HepG2 (cell line): ENCODE measurements around the gene SLC6A7.

Experiments used
- ATM ChIP-seq: fragments of 450-650 bp; IDR thresholded peaks from 2 replicates; pipeline ENCODE4 v1.7.1; 2017; ENCODE audit warnings: mild to moderate bottlenecking, borderline replicate concordance
- BHLHE40 ChIP-seq: IDR thresholded peaks from 2 replicates; pipeline ENCODE4 v1.6.1; 2011; ENCODE audit warnings: low read length, improper control_type of control experiment
- BRF2 ChIP-seq: sonication (generic); formaldehyde crosslinking; IDR thresholded peaks from 2 replicates; pipeline ENCODE4 v1.8.1; 2022; ENCODE audit warnings: mild to moderate bottlenecking, missing genetic modification reagents
- CHD2 ChIP-seq: IDR thresholded peaks from 2 replicates; pipeline ENCODE4 v1.6.1; 2011; ENCODE audit warnings: low read depth, low read length, improper control_type of control experiment
- FOXP4 ChIP-seq: sonication (generic); formaldehyde crosslinking; IDR thresholded peaks from 2 replicates; pipeline ENCODE4 v1.4.0; 2020; ENCODE audit warnings: missing genetic modification reagents
- POLR2A ChIP-seq, 2 experiments: IDR thresholded peaks; 2 replicates each; pipeline ENCODE4 v1.6.1; 2011; ENCODE audit warnings: low read depth in 2 of 2, low read length in 2 of 2, mild to moderate bottlenecking in 1 of 2, moderate library complexity in 1 of 2; ENCODE audit not compliant: insufficient read depth in 1 of 2
- ZNF263 ChIP-seq: sonication (generic); formaldehyde crosslinking; IDR thresholded peaks from 2 replicates; pipeline ENCODE4 v1.4.0; 2020; ENCODE audit warnings: missing genetic modification reagents
- TF ChIP-seq, protein P1 (sequence below), 2 experiments: IDR thresholded peaks; 2 replicates each; pipeline ENCODE4 v1.6.1; 2011 to 2012; ENCODE audit warnings: low read length in 2 of 2, borderline replicate concordance in 1 of 2, low read depth in 1 of 2, mild to moderate bottlenecking in 1 of 2, moderate library complexity in 1 of 2
- TF ChIP-seq, protein P2 (sequence below): sonication (generic); IDR thresholded peaks from 2 replicates; pipeline ENCODE4 v1.6.1; 2016; ENCODE audit warnings: low read depth, borderline replicate concordance
- TF ChIP-seq, protein P3 (sequence below): sonication (generic); formaldehyde crosslinking; IDR thresholded peaks from 2 replicates; pipeline ENCODE4 v1.5.0; 2020; ENCODE audit warnings: mild to moderate bottlenecking, missing genetic modification reagents, moderate library complexity

DNA sequence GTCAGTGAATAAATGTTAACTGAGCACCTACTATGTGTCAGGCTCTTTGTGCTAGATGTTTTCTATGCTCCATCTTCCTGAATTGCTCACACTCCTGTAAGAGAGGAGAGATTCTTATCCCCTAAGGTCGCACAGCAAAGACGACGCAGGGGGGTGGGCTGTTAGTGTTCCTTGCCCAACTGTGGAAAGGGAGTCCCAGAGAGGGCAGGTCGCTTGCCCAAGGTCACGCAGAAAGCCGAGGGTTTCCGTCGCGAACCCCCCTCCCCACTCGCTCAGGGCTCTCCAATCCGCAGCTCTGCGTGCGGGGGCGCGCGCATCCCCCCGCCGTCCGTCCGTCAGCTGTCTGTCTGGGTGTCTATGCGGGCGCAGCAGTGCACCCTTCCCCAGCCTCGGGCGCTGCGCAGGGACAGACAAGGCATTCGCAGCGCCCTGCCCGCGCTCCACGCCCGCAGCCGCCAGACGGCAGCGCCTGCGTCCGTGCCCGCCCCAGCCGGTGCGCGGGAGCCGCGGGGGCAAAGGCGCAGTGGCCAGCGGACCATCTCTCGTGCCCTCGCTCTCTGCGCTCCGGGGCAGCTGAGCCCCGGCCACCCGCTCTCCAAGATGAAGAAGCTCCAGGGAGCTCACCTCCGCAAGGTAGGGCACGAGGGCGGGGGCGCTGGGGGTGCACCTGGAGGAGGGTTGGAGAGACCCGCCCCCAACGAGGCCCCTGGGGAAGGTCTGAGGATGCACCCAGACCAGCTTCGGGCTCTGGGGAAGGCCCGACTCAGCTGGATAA lies at the start of gene SLC6A7:
- TF ChIP-seq, protein P1, sequence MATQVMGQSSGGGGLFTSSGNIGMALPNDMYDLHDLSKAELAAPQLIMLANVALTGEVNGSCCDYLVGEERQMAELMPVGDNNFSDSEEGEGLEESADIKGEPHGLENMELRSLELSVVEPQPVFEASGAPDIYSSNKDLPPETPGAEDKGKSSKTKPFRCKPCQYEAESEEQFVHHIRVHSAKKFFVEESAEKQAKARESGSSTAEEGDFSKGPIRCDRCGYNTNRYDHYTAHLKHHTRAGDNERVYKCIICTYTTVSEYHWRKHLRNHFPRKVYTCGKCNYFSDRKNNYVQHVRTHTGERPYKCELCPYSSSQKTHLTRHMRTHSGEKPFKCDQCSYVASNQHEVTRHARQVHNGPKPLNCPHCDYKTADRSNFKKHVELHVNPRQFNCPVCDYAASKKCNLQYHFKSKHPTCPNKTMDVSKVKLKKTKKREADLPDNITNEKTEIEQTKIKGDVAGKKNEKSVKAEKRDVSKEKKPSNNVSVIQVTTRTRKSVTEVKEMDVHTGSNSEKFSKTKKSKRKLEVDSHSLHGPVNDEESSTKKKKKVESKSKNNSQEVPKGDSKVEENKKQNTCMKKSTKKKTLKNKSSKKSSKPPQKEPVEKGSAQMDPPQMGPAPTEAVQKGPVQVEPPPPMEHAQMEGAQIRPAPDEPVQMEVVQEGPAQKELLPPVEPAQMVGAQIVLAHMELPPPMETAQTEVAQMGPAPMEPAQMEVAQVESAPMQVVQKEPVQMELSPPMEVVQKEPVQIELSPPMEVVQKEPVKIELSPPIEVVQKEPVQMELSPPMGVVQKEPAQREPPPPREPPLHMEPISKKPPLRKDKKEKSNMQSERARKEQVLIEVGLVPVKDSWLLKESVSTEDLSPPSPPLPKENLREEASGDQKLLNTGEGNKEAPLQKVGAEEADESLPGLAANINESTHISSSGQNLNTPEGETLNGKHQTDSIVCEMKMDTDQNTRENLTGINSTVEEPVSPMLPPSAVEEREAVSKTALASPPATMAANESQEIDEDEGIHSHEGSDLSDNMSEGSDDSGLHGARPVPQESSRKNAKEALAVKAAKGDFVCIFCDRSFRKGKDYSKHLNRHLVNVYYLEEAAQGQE (IDR thresholded peaks at IDR 0.05; ENCODE audit: borderline replicate concordance in 1 of 2, low read depth in 1 of 2, low read length in 2 of 2), result no peak
- TF ChIP-seq POLR2A (IDR thresholded peaks at IDR 0.05; ENCODE audit: insufficient read depth in 1 of 2, low read depth in 2 of 2, low read length in 2 of 2), result no peak
- no peak for TF ChIP-seq BHLHE40
- no peak for TF ChIP-seq ZNF263 (CRISPR knock-in tag)
- no peak for TF ChIP-seq BRF2
- TF ChIP-seq, protein P2, sequence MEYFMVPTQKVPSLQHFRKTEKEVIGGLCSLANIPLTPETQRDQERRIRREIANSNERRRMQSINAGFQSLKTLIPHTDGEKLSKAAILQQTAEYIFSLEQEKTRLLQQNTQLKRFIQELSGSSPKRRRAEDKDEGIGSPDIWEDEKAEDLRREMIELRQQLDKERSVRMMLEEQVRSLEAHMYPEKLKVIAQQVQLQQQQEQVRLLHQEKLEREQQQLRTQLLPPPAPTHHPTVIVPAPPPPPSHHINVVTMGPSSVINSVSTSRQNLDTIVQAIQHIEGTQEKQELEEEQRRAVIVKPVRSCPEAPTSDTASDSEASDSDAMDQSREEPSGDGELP, result no peak
- TF ChIP-seq, protein P3, sequence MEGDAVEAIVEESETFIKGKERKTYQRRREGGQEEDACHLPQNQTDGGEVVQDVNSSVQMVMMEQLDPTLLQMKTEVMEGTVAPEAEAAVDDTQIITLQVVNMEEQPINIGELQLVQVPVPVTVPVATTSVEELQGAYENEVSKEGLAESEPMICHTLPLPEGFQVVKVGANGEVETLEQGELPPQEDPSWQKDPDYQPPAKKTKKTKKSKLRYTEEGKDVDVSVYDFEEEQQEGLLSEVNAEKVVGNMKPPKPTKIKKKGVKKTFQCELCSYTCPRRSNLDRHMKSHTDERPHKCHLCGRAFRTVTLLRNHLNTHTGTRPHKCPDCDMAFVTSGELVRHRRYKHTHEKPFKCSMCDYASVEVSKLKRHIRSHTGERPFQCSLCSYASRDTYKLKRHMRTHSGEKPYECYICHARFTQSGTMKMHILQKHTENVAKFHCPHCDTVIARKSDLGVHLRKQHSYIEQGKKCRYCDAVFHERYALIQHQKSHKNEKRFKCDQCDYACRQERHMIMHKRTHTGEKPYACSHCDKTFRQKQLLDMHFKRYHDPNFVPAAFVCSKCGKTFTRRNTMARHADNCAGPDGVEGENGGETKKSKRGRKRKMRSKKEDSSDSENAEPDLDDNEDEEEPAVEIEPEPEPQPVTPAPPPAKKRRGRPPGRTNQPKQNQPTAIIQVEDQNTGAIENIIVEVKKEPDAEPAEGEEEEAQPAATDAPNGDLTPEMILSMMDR (CRISPR knock-in tag), result no peak
- TF ChIP-seq FOXP4 (CRISPR knock-in tag), result no peak
- no peak for TF ChIP-seq CHD2
- TF ChIP-seq ATM, result no peak
